Keratinocyte (primary cell): ENCODE data around the gene PGLYRP2. TPM values are rescaled to one million over a fixed set of nuclear protein-coding genes. Genes with fewer than 3 reads are reported as not detected.
A peak's percentile ranks its signal among the peaks of the same experiment; 100 is the strongest.

ENCODE experiments used
- DNase-seq: peaks from one replicate; pipeline ENCODE4 v3.0.0-alpha.2; 2011; ENCODE audit warnings: low read depth, missing footprints, low spot score
- FAIRE-seq: peaks from 2 replicates; lab custom pipeline; 2011; peaks lifted over from hg19 to GRCh38; lab: Jason Lieb, UNC
- H2AFZ ChIP-seq: 2 replicates; pipeline ENCODE4 v1.6.0; 2012; ENCODE audit warnings: low read length, control low read depth, inconsistent platforms; ENCODE audit not compliant: control insufficient read depth
- H3K27ac ChIP-seq: 2 replicates; pipeline ENCODE4 v1.5.1; 2011; ENCODE audit warnings: low read length; ENCODE audit not compliant: control insufficient read depth, insufficient read depth
- H3K27me3 ChIP-seq: 3 replicates; pipeline ENCODE4 v1.6.0; 2011; ENCODE audit warnings: low read length; ENCODE audit not compliant: control insufficient read depth, insufficient read depth; ENCODE audit errors: extremely low read depth
- H3K36me3 ChIP-seq, 2 experiments: 2 replicates in 1 of 2; 3 replicates in 1 of 2; pipeline ENCODE4 v1.5.1; 2011; ENCODE audit warnings: low read length in 2 of 2, mild to moderate bottlenecking in 1 of 2; ENCODE audit not compliant: control insufficient read depth in 2 of 2, insufficient read depth in 2 of 2; ENCODE audit errors: extremely low read depth in 1 of 2
- H3K4me1 ChIP-seq: 3 replicates; pipeline ENCODE4 v1.5.1; 2011; ENCODE audit warnings: low read length; ENCODE audit not compliant: control insufficient read depth, insufficient read depth; ENCODE audit errors: extremely low read depth
- H3K4me2 ChIP-seq: 3 replicates; pipeline ENCODE4 v1.6.0; 2011; ENCODE audit warnings: low read depth, low read length; ENCODE audit not compliant: control insufficient read depth, insufficient read depth; ENCODE audit errors: extremely low read depth
- H3K4me3 ChIP-seq, 3 experiments: fragments of 200-600 bp in 1 of 3; sonication (generic) in 1 of 3; 2 replicates in 2 of 3; 3 replicates in 1 of 3; pipeline ENCODE4 v1.5.1; 2011 to 2016; ENCODE audit warnings: low read length in 3 of 3, mild to moderate bottlenecking in 3 of 3, control low read depth in 2 of 3, inconsistent platforms in 1 of 3, low read depth in 1 of 3, mixed read lengths in 1 of 3, mixed run types in 1 of 3, moderate library complexity in 1 of 3; ENCODE audit not compliant: control insufficient read depth in 2 of 3, insufficient read depth in 2 of 3; ENCODE audit errors: extremely low read depth in 1 of 3
- H3K79me2 ChIP-seq: 2 replicates; pipeline ENCODE4 v1.6.0; 2012; ENCODE audit warnings: low read length; ENCODE audit not compliant: control insufficient read depth, insufficient read depth
- H3K9ac ChIP-seq: 3 replicates; pipeline ENCODE4 v1.6.0; 2011; ENCODE audit warnings: low read length; ENCODE audit not compliant: control insufficient read depth, insufficient read depth; ENCODE audit errors: extremely low read depth
- H3K9me1 ChIP-seq: 3 replicates; pipeline ENCODE4 v1.6.0; 2011; ENCODE audit warnings: low read length; ENCODE audit not compliant: control insufficient read depth, insufficient read depth; ENCODE audit errors: extremely low read depth
- H3K9me3 ChIP-seq: 2 replicates; pipeline ENCODE4 v1.5.1; 2012; ENCODE audit warnings: low read depth, low read length; ENCODE audit not compliant: control insufficient read depth
- H4K20me1 ChIP-seq: 3 replicates; pipeline ENCODE4 v1.6.0; 2011; ENCODE audit warnings: low read length; ENCODE audit not compliant: control insufficient read depth, insufficient read depth; ENCODE audit errors: extremely low read depth
- CTCF ChIP-seq, 3 experiments: IDR thresholded peaks in 1 of 3; conservative IDR thresholded peaks in 1 of 3; optimal IDR thresholded peaks in 1 of 3; 2 replicates in 2 of 3; 3 replicates in 1 of 3; pipeline versions ENCODE3 to v1.5.1; 2011; ENCODE audit warnings: low read length in 3 of 3, mild to moderate bottlenecking in 3 of 3, moderate library complexity in 2 of 3, control low read depth in 1 of 3, inconsistent platforms in 1 of 3; ENCODE audit not compliant: insufficient read depth in 2 of 3; ENCODE audit errors: extremely low read depth in 1 of 3
- EZH2 ChIP-seq: IDR thresholded peaks from one replicate; pipeline ENCODE4 v1.6.1; 2012; ENCODE audit warnings: inconsistent platforms, mild to moderate bottlenecking, low read length, moderate library complexity
- dilution Hi-C: fragments of 300-500 bp; cut with MboI; formaldehyde crosslinking; loops from one replicate; pipeline ENCODE4 v1.7.0; 2020; ENCODE audit warnings: low sequenced_read_pairs; ENCODE audit not compliant: extremely low pct_ligation_motif_present
- polyA plus RNA-seq, 5 experiments: library from polyadenylated mRNA; depleted of rRNA in 3 of 5; stranded (reverse) in 3 of 5; stranded (forward) in 1 of 5; unstranded in 1 of 5; fragments of >200 nt; gene quantifications; 1 replicate in 1 of 5; 2 replicates in 3 of 5; 3 replicates in 1 of 5; pipeline versions ENCODE4 v1.2.1 to v1.2.3, GENCODE V29; 2011 to 2012; ENCODE audit warnings: missing spikeins in 2 of 5, low read depth in 1 of 5, low replicate concordance in 1 of 5
- small RNA-seq, 3 experiments: library from RNA; depleted of rRNA; stranded (forward); fragments of <200 nt; gene quantifications; one replicate each; pipeline ENCODE3, GENCODE V24; 2012; ENCODE audit warnings: low read depth in 3 of 3, low replicate concordance in 1 of 3; ENCODE audit not compliant: insufficient read length in 3 of 3

The PGLYRP2 gene
- polyA plus RNA-seq, 1 donor (not counting 4 experiments of a cell fraction or from before 2014, with no cell fraction given) = not detected

DNA sequence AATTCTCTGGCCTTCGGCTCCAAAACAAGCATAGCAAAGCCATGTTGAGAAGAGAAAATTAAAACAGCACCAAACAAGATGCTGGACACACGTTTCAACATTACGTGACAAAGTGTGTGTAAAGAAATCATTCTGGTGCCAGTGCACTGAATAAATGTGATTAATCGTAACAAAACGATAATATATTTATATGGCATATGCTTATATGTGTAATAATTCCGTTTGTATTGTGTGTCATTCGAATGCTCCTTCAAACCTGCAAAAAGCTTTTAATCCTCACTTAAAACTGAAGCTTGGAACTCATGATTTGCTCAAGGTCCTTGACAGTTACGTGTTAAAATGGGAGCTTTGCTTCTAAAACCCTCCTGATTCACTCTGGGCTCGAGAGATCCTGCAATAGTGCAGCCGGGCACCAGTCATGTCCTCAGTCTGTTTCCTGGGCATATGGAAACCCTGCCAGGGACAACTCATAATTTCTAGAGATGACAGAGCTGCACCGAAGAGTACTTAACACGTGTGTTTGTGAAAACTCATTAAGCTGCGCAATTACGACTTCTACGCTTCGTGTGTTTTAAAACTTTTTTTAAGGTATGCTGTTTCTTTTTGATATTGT lies 59.8 kb downstream of the PGLYRP2 start:
- Histone ChIP-seq H3K9me3 (peaks cover 5% of the 10 kb centered on the region), H3K4me2 (peak overlapping the region; percentile 100), H3K4me1 (peaks cover 11% of the 10 kb centered on the region), H3K9ac (peak overlapping the region; percentile 70), H4K20me1 (peaks cover 5% of the 10 kb centered on the region), H3K79me2 (peaks cover 41% of the 10 kb centered on the region), H2AFZ (peak overlapping the region; percentile 77), H3K27ac (peak overlapping the region; percentile 48), H3K27me3 (no peaks in the 10 kb centered on the region), H3K9me1 (no peaks in the 10 kb centered on the region), H3K36me3 (peaks cover 11 to 22% of the 10 kb centered on the region in 2 experiments), H3K4me3 (peak overlapping the region; percentile 19 to 90 (median 75))
- dilution Hi-C loops = no loop called here
- no peak for DNase-seq
- TF ChIP-seq EZH2 = no peak
- no peak for TF ChIP-seq CTCF (optimal IDR thresholded peaks at IDR 0.05 in 1 of 3, IDR thresholded peaks at IDR 0.05 in 1 of 3, conservative IDR thresholded peaks at IDR 0.05 in 1 of 3; ENCODE audit: extremely low read depth in 1 of 3, insufficient read depth in 2 of 3, low read length in 3 of 3)
- FAIRE-seq = no peak

Small RNA genes lying within 50 kb of the gene (small RNA-seq; reads per million reads assigned to genes)
- gene MIR1470 = 0 reads per million in 3 experiments

Other genes starting within 250 kb of the PGLYRP2 start
- 0.33 to 1.2 TPM (median 0.51 TPM) in 3 replicates for gene EPHX3, start 247.1 kb downstream of the PGLYRP2 start, polyA plus RNA-seq
- 3.7 to 9.2 TPM (median 5.5 TPM) in 3 replicates for gene BRD4, start 147.0 kb downstream of the PGLYRP2 start, polyA plus RNA-seq
- 16.8 to 18.1 TPM (median 18.1 TPM) in 3 replicates for gene AKAP8, start 99.7 kb downstream of the PGLYRP2 start, polyA plus RNA-seq
- gene AKAP8L, start 60.5 kb downstream of the PGLYRP2 start, polyA plus RNA-seq = 28.4 to 48.2 TPM (median 44.3 TPM) in 3 replicates
- 5.1 to 10.6 TPM (median 7.5 TPM) in 3 replicates for gene WIZ, start 29.5 kb downstream of the PGLYRP2 start, polyA plus RNA-seq
- 0.04 TPM in 1 of 3 replicates, not detected in the others for gene RASAL3, start 15.0 kb downstream of the PGLYRP2 start, polyA plus RNA-seq
- 0.43 to 0.62 TPM (median 0.59 TPM) in 3 replicates for gene CYP4F22, start 29.0 kb upstream of the PGLYRP2 start, polyA plus RNA-seq
- gene CYP4F8, start 135.7 kb upstream of the PGLYRP2 start, polyA plus RNA-seq = not detected in 3 replicates
- 0.32 to 1.1 TPM (median 0.76 TPM) in 3 replicates for gene CYP4F3, start 161.4 kb upstream of the PGLYRP2 start, polyA plus RNA-seq
- 0.85 to 2.0 TPM (median 1.9 TPM) in 3 replicates for gene CYP4F12, start 193.6 kb upstream of the PGLYRP2 start, polyA plus RNA-seq
- not detected in 3 replicates for gene OR10H2, start 248.5 kb upstream of the PGLYRP2 start, polyA plus RNA-seq